Upper lobe of left lung (tissue), 6 donors: ENCODE data around the gene GABRG3. TPM values are rescaled to one million over a fixed set of nuclear protein-coding genes. Genes with fewer than 3 reads are reported as not detected.
A peak's percentile ranks its signal among the peaks of the same experiment; 100 is the strongest.

Experiments
- ATAC-seq, 2 donors: fragments of 200-7000 bp; cut with Tn5 transposase; one replicate each; pipeline ENCODE4 v1.9.1; 2022; ENCODE audit warnings: mild to moderate bottlenecking in 2 of 2, moderate library complexity in 2 of 2; ENCODE audit not compliant: low FRiP score in 2 of 2
- DNase-seq, 2 donors: peaks; one replicate each; pipeline ENCODE4 v3.0.0-alpha.2; 2019 to 2020
- H3K27ac ChIP-seq, 4 donors: fragments of 200-600 bp; sonication (generic); one replicate each; pipeline ENCODE4 v1.5.1; 2016 to 2019
- H3K27me3 ChIP-seq, 4 donors: fragments of 200-600 bp; sonication (generic); one replicate each; pipeline ENCODE4 v1.5.1; 2017 to 2019
- H3K36me3 ChIP-seq, 4 donors: fragments of 200-600 bp; sonication (generic); one replicate each; pipeline ENCODE4 v1.5.1; 2016 to 2019
- H3K4me1 ChIP-seq, 4 donors: fragments of 200-600 bp; sonication (generic); one replicate each; pipeline ENCODE4 v1.5.1; 2018 to 2019
- H3K4me3 ChIP-seq, 4 donors: fragments of 200-600 bp; sonication (generic); one replicate each; pipeline ENCODE4 v1.5.1; 2017 to 2019; ENCODE audit warnings: mild to moderate bottlenecking in 2 of 4, moderate library complexity in 1 of 4
- H3K9me3 ChIP-seq, 4 donors: fragments of 200-600 bp; sonication (generic); one replicate each; pipeline ENCODE4 v1.5.1; 2018 to 2019
- CTCF ChIP-seq, 6 experiments: fragments of 450-650 bp in 4 of 6; fragments of 200-600 bp in 2 of 6; sonication (generic) in 2 of 6; IDR thresholded peaks; one replicate each; pipeline ENCODE4 v1.5.1; 2016 to 2019; ENCODE audit warnings: antibody characterized with exemption in 6 of 6
- EP300 ChIP-seq, 4 donors: sonication (generic); formaldehyde crosslinking; IDR thresholded peaks; one replicate each; pipeline ENCODE4 v1.5.1; 2017; ENCODE audit warnings: antibody characterized with exemption in 4 of 4, control low read depth in 2 of 4
- POLR2A ChIP-seq, 4 donors: fragments of 450-650 bp; IDR thresholded peaks; one replicate each; pipeline ENCODE4 v1.5.1; 2016 to 2017; ENCODE audit warnings: antibody characterized with exemption in 4 of 4, mild to moderate bottlenecking in 2 of 4
- POLR2AphosphoS5 ChIP-seq, 2 donors: sonication (generic); formaldehyde crosslinking; IDR thresholded peaks; one replicate each; pipeline ENCODE4 v1.5.1; 2017; ENCODE audit warnings: antibody characterized with exemption in 2 of 2
- WGBS, 2 donors: methylation state at CpG; one replicate each; pipeline ENCODE4 v1.1.5; 2017 to 2018; 5-methylcytosine and 5-hydroxymethylcytosine counted together
- total RNA-seq, 6 donors: library from RNA; depleted of rRNA in 4 of 6; stranded (reverse); fragments of >200 nt in 4 of 6; gene quantifications; one replicate each; pipeline versions ENCODE4 v1.1.0 to v1.2.1, GENCODE V29; 2016 to 2021
- donor health status: DM: no; HTN: no; CAD: no; lungs with moderate emphysema.
- donor health status: DM: no; HTN: yes; CAD: no; lungs with severe emphysema.

The GABRG3 gene
- total RNA-seq, 6 donors from 2014 or later: not detected

DNA sequence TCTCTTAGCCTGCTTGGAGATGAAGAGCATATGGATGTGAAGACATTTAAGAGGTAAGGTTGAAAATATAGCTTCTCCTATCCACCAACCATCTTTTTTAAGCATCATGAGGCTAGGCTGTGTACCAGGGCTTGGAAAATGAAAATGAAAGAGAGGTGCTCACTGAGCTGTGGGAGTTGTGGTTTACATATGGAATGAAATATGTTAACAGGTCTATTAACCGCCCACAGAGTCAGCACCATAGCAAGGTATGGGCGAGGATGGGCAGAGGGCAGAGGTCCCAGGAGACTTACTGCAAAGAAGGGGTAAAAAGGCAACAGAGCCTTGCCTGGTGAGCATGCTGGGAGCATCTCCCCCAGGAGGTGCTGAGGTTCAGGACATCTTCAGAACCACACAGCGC, 273.1 kb downstream of the GABRG3 start:
- WGBS, 2 donors: 82 to 88% methylated on average over 3 of the region's 3 CpGs

DNA sequence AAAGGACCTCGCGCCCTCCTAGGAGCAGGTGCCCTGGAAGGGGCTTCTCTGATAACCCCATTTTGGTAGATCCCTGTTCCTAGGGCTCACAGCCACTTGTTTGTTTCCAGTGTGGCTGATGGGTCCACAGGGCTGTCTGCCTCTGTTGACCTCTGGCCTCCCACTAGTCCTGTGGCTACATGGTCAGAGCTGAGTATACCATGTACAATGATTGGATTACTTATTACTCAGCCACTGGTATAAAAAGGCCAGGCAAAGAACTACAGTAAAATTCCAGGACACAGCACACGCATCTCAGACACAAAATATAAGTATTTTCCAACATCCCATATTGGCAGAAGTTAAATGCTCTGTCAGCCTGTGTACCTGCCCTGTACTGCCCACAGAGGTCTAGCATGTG, 277.3 kb downstream of the GABRG3 start:
- DNase-seq (no peak), ATAC-seq (no peak)
- Histone ChIP-seq H3K9me3 (no peaks in the 10 kb centered on the region), H3K36me3 (no peaks in the 10 kb centered on the region), H3K27ac (no peak overlapping the region), H3K27me3 (no peaks in the 10 kb centered on the region), H3K4me1 (peaks cover 0 to 5% (median 0%) of the 10 kb centered on the region in 4 donors), H3K4me3 (no peak overlapping the region)
- 87 to 100% methylated on average over 3 of the region's 3 CpGs for WGBS, 2 donors
- TF ChIP-seq POLR2A (IDR thresholded peaks at IDR 0.05) (no peak), POLR2AphosphoS5 (IDR thresholded peaks at IDR 0.05) (no peak)

More for the DNA sequence above, 273.1 kb downstream of the GABRG3 start:
- no peak overlapping the region for H3K4me3 ChIP-seq
- peaks cover 0 to 1% (median 0%) of the 10 kb centered on the region in 4 donors for H3K4me1 ChIP-seq
- ATAC-seq: no peak
- TF ChIP-seq POLR2A (IDR thresholded peaks at IDR 0.05) (no peak), EP300 (IDR thresholded peaks at IDR 0.05) (no peak), POLR2AphosphoS5 (IDR thresholded peaks at IDR 0.05) (no peak), CTCF (IDR thresholded peaks at IDR 0.05) (no peak)
- no peaks in the 10 kb centered on the region for H3K9me3 ChIP-seq
- H3K36me3 ChIP-seq: no peaks in the 10 kb centered on the region
- no peak overlapping the region for H3K27ac ChIP-seq
- H3K27me3 ChIP-seq: no peaks in the 10 kb centered on the region
- DNase-seq: no peak

DNA sequence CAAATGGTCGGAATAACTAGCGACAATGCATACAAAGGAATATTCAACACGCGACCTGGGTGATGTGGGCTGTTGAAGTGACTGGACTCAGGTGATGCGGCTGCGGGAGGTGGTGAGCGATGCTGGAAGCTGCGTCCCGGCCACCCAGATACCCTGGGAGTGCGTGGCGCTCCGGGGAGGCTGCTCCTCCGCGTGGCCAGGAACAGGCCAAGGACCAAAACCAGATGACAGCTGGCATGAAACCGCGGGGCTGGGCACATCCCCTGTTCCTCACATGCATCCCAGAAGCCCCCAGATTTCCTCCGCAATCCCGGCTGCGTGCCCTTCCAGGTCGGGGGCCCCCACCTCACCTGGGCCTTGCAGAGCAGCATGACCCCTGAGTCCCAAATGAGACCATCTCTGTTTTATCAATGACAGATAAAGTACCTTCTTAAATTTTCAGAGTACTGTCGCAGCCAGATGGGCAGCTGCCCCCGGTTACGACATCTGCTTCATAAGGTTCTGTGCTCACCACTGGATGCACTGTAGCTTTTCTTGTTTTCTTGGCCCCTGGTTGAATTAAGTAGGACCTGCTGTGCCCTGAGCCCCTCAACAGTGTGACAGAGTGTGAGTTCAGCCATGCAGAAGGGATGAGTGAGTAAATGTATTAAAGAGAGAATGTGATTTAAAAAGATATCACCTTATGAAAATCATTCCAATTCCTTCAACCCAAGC, 278.2 kb downstream of the GABRG3 start:
- H3K27me3 ChIP-seq: no peaks in the 10 kb centered on the region
- H3K4me1 ChIP-seq: peaks cover 0 to 5% (median 0%) of the 10 kb centered on the region in 4 donors
- 95 to 96% methylated on average over 23 of the region's 23 CpGs for WGBS, 2 donors
- no peak overlapping the region for H3K27ac ChIP-seq
- DNase-seq (no peak), ATAC-seq (no peak)
- no peak for TF ChIP-seq POLR2A (IDR thresholded peaks at IDR 0.05)
- no peak for TF ChIP-seq EP300 (IDR thresholded peaks at IDR 0.05)
- no peak for TF ChIP-seq POLR2AphosphoS5 (IDR thresholded peaks at IDR 0.05)
- TF ChIP-seq CTCF (IDR thresholded peaks at IDR 0.05): no peak
- no peaks in the 10 kb centered on the region for H3K36me3 ChIP-seq
- H3K9me3 ChIP-seq: no peaks in the 10 kb centered on the region
- H3K4me3 ChIP-seq: no peak overlapping the region

- peaks cover 0 to 5% (median 0%) of the 10 kb centered on the region in 4 donors for H3K4me1 ChIP-seq
- WGBS, 2 donors: 52 to 69% methylated on average over 3 of the region's 3 CpGs
- no peaks in the 10 kb centered on the region for H3K9me3 ChIP-seq
- no peak overlapping the region for H3K27ac ChIP-seq
- H3K4me3 ChIP-seq: no peak overlapping the region
- DNase-seq (no peak), ATAC-seq (no peak)
- H3K27me3 ChIP-seq: no peaks in the 10 kb centered on the region
- no peaks in the 10 kb centered on the region for H3K36me3 ChIP-seq
- TF ChIP-seq POLR2A (IDR thresholded peaks at IDR 0.05) (no peak), EP300 (IDR thresholded peaks at IDR 0.05) (no peak)
Measured at GRCh38 chr15:27249760-27250109, 278.8 kb downstream of the GABRG3 start.

- Histone ChIP-seq H3K27me3 (no peaks in the 10 kb centered on the region), H3K4me1 (peaks cover 0 to 5% (median 0%) of the 10 kb centered on the region in 4 donors), H3K4me3 (no peak overlapping the region), H3K36me3 (no peaks in the 10 kb centered on the region), H3K9me3 (no peaks in the 10 kb centered on the region), H3K27ac (no peak overlapping the region)
- DNase-seq: no peak
- 57 to 66% methylated on average over 6 of the region's 6 CpGs for WGBS, 2 donors
- ATAC-seq: no peak
- TF ChIP-seq POLR2AphosphoS5 (IDR thresholded peaks at IDR 0.05): peak in 1 of 2 donors; percentile 26
- TF ChIP-seq CTCF (IDR thresholded peaks at IDR 0.05): peak in 2 of 6 experiments; percentile 12 to 18
- no peak for TF ChIP-seq EP300 (IDR thresholded peaks at IDR 0.05)
- TF ChIP-seq POLR2A (IDR thresholded peaks at IDR 0.05): no peak
Measured at GRCh38 chr15:27250223-27250622, 279.2 kb downstream of the GABRG3 start.

- Histone ChIP-seq H3K36me3 (no peaks in the 10 kb centered on the region), H3K4me1 (peaks cover 0 to 5% (median 0%) of the 10 kb centered on the region in 4 donors), H3K27ac (no peak overlapping the region), H3K4me3 (no peak overlapping the region), H3K27me3 (no peaks in the 10 kb centered on the region), H3K9me3 (no peaks in the 10 kb centered on the region)
- DNase-seq (no peak), ATAC-seq (no peak)
- WGBS, 2 donors: 71 to 85% methylated on average over 9 of the region's 9 CpGs
- TF ChIP-seq EP300 (IDR thresholded peaks at IDR 0.05) (no peak), POLR2AphosphoS5 (IDR thresholded peaks at IDR 0.05) (no peak), CTCF (IDR thresholded peaks at IDR 0.05) (no peak), POLR2A (IDR thresholded peaks at IDR 0.05) (no peak)
Measured at GRCh38 chr15:27254055-27254454, 283.1 kb downstream of the GABRG3 start.
